ENCODE measurements around the gene EVC2.

GRCh38 chr4:5636766-5637670 is 71.3 kb downstream of the EVC2 start:
- no peak for TF ChIP-seq POLR2A (IDR thresholded peaks at IDR 0.05)
- TF ChIP-seq CTCF (IDR thresholded peaks at IDR 0.05) = no peak
